Measurements from ENCODE around the gene MED23.

GRCh38 chr6:131655951-131656350 is 27.9 kb upstream of the MED23 start:
- no peak for TF ChIP-seq EZH2 (IDR thresholded peaks at IDR 0.05; ENCODE audit: insufficient read depth, poor library complexity, severe bottlenecking)
- no peak for TF ChIP-seq EZH2phosphoT487 (IDR thresholded peaks at IDR 0.05; ENCODE audit: insufficient read depth, low read depth)
